AG09319 (cell line): ENCODE data around the gene DUSP12.
A peak's percentile ranks its signal among the peaks of the same experiment; 100 is the strongest.
"Not testable (repeated sequence)": the region's sequence is repeated elsewhere in the genome, so short reads cannot be mapped to it uniquely, and the experiment has no call there.

Experiments used
- DNase-seq: peaks from one replicate; pipeline ENCODE4 v3.0.0-alpha.2; 2010; ENCODE audit warnings: low read depth; ENCODE audit errors: extremely low read depth
- TF ChIP-seq, protein P1 (sequence below): IDR thresholded peaks from 2 replicates; pipeline ENCODE4 v1.5.1; 2011; ENCODE audit warnings: low read depth, mild to moderate bottlenecking, inconsistent platforms, low read length, moderate library complexity

The DUSP12 gene

DNA sequence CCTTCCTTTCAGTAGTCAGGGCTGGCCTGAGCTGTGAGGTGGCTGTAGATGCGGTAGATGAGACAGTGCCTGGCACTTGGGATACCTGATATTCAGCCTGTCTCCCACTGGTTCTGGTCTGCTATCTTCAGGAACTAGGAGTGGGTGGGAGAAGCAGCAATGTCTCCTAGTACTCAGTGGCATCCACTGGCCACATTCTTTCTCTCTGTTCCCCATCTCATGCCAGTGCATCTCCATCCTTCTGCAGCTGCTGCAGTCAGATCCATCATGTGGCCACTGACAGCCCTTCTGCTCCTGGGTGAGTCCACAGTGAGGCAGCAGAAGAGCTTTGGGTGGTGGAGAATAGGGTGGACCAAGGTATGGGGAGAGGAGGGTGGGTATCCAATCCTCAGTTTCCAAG is 27.2 kb upstream of the DUSP12 start:
- no peak for DNase-seq
- TF ChIP-seq, protein P1, sequence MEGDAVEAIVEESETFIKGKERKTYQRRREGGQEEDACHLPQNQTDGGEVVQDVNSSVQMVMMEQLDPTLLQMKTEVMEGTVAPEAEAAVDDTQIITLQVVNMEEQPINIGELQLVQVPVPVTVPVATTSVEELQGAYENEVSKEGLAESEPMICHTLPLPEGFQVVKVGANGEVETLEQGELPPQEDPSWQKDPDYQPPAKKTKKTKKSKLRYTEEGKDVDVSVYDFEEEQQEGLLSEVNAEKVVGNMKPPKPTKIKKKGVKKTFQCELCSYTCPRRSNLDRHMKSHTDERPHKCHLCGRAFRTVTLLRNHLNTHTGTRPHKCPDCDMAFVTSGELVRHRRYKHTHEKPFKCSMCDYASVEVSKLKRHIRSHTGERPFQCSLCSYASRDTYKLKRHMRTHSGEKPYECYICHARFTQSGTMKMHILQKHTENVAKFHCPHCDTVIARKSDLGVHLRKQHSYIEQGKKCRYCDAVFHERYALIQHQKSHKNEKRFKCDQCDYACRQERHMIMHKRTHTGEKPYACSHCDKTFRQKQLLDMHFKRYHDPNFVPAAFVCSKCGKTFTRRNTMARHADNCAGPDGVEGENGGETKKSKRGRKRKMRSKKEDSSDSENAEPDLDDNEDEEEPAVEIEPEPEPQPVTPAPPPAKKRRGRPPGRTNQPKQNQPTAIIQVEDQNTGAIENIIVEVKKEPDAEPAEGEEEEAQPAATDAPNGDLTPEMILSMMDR, result no peak

DNA sequence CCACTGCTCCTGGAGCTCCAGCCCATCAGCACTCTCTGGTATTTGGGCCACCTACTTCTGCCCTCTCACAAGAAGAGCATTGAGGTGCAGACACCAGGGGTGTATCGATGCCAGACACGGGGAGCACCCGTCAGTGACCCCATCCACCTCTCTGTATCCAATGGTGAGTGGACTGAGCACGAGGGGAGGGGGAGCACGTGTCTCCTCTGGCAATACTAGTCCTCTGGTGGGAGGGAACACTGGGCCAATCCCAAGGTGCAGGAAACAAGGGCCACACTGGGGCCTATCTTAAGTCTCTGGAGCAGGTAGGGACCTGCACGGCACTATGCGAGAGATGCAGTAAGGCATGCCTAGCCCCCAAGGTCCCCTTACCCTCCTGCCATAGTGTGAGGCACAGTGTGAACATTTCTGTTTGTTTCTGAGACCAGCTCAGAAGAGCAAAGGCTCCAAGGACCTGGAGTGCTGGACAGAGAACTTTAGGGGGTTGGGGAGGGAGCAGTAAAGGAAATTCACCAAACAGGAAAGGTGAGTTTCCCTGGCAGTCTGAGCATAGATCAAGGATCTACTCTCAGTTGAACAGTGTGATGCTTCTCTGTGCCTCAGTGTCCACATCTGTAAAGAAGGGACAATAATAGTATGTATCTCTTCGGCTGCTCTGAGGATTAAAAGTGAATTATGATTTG is 26.0 kb upstream of the DUSP12 start:
- no peak for DNase-seq
- TF ChIP-seq, protein P1, result no peak

DNA sequence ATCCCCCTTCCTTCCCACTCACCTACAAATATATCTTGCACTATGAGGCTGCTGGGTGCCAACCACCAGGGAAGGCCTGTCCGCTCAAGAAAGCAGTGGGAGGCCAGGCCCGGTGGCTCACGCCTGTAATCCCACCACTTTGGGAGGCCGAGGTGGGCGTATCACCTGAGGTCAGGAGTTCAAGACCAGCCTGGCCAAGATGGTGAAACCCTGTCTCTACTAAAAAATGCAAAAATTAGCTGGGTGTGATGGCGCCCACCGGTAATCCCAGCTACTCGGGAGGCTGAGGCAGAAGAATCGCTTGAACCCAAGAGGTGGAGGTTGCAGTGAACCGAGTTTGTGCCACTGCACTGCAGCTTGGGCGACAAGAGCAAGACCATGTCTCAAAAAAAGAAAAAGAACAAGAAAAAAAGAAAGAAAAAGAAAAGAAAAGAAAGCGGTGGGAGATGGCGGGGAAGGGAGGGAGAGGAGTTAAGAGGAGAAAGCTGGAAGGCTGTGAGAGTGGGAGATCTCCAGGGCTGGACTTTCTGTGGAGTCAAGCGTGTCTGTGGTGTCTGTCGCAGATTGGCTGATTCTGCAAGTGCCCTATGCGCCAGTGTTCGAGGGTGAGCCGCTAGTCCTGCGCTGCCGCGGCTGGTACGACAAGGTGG is 24.2 kb upstream of the DUSP12 start:
- not testable (repeated sequence) for DNase-seq

DNA sequence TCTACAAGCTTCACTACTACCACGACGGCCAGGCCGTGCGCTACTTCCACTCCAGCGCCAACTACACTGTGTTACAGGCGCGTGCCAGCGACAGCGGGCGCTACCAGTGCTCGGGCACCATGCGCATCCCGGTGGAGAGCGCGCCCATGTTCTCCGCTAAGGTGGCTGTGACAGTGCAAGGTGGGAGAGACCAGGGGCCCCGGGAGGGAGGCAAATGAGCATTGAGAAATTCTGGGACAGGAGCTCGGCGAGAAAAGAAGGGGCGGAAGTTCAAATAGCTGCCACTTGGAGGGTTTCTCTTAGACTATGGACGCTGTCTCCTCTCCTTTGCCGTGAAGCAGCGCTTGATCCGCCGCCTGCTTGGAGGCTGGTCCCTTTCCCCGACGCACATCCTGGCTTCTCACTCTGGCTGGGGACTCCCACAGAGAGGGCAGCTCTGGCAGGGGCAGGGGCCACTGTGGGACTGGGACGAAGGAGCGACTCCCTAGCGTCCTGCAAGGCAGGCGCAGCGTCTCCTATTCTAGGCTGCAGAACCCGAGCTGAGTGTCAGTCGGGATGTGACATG is 23.6 kb upstream of the DUSP12 start:
- TF ChIP-seq, protein P1, result peak; percentile 42
- DNase-seq, result no peak

DNA sequence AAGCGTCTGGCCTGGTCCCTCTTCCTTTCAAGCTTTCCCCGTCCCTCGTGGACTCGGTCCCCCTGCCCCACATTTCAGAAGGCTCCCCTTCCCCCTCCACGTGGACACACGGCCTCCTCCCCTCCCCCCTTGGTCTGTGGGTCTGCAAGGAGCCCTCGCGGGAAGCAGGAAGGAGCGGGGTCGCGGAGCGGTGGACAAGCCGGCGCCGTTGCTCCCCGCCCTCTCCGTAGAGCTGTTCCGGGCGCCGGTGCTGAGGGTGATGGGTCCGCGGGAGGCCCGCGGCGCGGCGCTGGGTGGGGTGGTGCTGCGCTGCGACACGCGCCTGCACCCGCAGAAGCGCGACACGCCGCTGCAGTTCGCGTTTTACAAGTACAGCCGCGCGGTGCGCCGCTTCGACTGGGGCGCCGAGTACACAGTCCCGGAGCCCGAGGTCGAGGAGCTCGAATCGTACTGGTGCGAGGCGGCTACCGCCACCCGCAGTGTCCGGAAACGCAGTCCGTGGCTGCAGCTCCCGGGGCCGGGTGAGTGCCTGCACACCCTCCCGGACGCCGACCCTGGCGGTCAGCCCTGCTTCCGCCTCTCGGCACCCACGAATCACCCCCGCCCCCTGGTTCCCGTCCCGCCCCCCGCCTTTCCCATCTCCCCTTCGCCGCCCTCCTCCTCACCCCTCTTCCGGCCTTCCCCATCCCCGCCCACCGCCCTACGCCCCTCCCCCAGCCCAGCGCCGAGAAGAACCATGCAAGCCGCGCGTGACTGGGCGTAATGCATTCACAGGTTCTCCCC is 22.9 kb upstream of the DUSP12 start:
- peak; percentile 63 for DNase-seq
- TF ChIP-seq, protein P1, result no peak

DNA sequence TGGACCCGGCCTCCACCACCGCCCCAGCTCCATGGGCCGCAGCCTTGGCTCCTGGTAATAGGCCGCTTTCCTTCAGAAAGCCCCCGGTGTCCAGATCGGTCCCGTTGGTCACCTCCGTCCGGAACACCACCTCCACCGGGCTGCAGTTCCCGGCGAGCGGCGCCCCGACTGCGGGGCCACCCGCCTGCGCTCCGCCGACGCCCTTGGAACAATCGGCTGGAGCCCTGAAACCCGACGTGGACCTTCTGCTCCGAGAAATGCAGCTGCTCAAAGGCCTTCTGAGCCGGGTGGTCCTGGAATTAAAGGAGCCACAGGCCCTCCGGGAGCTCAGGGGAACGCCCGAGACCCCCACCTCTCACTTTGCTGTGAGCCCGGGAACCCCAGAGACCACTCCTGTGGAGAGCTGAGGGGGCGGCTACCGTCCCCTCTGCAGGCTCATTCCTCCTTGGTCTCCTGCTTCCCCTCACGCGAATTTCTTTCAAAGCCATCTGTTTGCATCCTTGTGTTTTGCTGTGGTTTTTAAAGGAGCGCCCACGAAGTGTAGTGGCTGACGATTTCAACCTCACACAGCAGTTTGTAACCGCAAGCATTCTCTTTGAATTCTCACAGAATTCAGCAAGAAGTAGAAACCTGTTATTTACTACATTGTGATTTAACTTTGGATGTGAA is 22.2 kb upstream of the DUSP12 start:
- TF ChIP-seq, protein P1, result no peak
- DNase-seq, result no peak

DNA sequence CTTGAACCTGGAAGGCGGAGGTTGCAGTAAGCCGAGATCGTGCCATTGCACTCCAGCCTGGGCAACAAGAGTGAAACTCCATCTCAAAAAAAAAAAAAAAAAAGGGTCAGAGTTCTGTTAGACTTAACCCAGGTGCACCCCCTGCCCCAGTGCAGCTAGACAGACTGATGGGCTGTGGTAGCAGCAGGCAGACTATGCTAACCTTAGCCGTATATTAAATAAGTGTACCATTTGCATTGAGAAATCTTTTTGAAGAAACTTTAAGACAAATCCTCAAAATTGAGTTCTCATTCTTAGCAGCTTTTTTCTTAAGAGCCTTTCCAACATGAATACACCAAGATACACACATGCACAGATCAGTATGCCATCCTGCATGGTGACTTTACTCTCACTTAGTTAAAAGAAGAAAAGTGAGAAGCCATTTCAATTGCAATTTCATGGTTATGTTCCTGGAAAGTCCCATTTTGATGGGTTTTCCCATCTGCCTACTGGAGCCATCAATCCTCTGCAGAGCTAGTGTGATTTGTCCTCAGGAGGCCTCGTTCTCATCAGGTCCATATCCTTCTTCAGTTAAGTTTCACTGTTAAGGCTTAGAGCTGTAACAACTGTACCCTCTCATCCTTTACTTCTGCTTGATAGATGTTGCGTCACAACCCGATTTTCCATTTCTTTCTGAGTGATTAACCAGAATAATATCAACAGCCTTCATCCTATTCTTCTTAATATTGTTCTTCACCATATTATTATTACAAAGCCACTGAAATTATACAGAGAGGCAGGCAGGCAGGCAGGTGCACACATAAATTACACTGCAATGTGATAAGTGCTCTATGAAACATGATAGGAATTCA is 21.0 kb upstream of the DUSP12 start:
- TF ChIP-seq, protein P1, result no peak
- no peak for DNase-seq
